GM21737 (cell line): Measurements from ENCODE around the gene GIMAP1.
"Not testable (repeated sequence)": the region's sequence is repeated elsewhere in the genome, so short reads cannot be mapped to it uniquely, and the experiment has no call there.

Experiments used
- ATAC-seq: cut with Tn5 transposase; IDR thresholded peaks from one replicate; pipeline ENCODE4 v1.9.1; 2021; ENCODE audit warnings: mild to moderate bottlenecking, moderate library complexity; ENCODE audit not compliant: unreplicated experiment

The GIMAP1 gene

DNA sequence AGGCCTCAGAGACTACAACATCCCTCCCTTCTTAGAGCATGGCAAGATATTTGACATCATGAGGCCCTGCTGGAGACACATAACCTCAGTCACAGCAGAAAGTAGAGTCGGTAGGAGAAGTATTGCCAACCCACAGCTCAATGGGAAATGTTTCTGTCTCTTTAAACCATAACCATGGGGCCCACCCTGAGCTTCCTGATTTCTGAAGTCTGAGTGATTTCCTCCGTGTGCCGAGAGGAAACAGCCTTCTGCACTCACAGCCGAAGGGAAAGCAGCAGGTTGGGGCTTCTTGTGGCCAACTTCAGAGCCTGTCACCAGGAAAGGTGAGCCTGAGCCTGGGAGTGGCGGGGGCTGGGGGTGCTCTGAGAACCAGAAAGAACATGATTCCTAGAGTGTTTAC is at the start of gene GIMAP1:
Gene GIMAP1 (plus strand): TSS at position 246 of the 400 bp plus-strand sequence. CDS start 2,435 bp downstream, outside the sequence.
- ATAC-seq = peak; percentile 72

DNA sequence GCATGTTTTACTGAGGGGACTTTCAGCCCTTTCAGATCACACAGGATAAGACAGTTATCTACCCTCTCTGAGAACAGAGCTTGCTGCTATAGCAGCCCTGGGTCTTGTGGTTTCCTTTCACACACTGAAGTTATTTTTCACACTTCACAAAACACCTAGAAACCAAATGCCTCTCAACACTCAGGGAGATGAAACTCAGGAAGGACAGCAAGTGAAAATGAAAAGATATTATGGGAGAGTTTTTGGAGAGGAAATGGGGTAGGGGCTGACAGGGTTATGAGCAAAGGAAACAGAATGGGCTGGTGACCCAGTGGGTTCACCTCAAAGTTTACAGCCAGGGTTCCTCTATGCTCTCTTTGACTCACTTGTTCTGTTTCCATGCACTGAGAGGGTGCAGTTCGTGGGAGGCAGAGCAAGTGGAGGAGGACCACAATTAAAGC is 47.9 kb upstream of the GIMAP1 start:
- ATAC-seq = peak; percentile 81

DNA sequence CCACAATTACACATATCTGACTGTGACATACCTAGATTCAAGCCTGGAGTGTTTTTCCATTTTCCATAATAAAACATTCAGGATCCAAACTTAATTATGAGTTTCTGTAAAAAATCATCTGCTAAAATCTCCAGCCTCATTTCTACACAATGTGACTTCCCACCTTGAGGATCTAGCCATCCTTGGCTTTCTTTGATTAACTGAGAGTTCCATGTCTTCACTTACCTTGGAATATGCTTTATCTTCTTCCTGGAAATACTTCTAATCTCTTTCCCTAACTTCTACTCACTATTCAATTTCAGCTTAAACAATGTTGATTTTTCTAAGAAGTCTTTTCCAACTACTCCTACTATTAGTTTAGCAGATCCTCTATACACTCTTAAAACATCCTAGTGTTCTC is 47.4 kb upstream of the GIMAP1 start:
- ATAC-seq = no peak

DNA sequence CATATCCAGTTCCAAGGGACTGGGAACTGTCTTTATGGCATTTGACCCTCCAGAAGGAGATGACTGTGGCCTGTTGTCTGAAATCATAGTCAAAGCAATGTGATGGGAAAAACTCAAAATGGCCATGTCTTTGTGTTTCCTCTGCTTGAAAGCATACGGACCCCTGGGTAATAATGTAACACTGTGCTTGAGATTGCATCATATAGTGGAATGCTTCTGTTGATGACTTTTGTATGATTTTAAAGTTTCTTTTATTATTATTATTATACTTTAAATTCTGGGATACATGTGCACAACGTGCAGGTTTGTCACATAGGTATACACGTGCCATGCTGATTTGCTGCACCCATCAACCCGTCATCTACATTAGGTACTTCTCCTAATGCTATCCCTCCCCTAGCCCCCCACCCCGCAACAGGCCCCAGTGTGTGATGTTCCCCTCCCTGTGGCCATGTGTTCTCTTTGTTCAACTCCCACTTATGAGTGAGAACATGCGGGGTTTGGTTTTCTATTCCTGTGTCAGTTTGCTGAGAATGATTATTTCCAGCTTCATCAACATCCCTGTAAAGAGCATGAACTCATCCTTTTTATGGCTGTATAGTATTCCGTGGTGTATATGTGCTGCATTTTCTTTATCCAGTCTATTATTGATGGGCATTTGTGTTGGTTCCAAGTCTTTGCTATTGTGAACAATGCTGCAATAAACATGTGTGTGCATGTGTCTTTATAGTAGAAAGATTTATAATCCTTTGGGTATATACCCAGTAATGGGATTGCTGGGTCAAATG is 44.4 kb upstream of the GIMAP1 start:
- not testable (repeated sequence) for ATAC-seq

DNA sequence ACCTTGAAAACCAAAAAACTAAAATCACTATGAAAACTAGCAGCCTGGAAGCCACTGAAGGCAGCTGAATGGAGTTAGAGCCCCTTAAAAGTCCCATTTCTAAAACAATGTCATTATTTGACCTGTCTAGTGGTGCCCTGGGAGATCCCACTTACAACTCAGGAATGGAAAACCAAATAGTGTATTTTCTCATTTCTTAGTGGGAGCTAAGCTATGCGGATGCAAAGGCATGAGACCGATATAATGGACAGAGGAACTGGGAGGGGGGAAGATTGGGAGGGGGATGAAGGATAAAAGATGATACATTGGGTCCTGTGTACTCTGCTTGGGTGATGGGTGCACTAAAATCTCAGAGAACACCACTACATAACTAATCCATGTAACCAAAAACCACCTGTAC is 40.7 kb upstream of the GIMAP1 start:
- no peak for ATAC-seq

DNA sequence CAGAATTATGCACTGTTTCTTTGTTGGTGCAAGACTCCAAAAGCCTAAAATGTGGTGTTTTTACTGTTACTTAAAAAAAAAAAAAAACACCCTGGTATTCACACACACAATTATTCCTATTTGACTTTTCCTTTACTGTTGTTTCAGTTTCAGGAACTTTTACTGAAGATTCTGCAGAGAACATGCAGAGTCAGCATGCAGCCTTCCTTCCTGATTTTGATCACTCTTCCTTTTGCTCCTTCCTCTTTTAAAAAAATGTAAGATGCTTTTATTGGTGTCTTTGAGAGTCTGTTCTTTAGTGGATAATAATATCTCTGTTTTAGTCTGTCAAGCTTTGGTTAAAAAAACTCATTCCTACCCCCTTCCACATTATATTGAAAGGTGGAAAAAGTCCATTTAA is 40.1 kb upstream of the GIMAP1 start:
- not testable (repeated sequence) for ATAC-seq

DNA sequence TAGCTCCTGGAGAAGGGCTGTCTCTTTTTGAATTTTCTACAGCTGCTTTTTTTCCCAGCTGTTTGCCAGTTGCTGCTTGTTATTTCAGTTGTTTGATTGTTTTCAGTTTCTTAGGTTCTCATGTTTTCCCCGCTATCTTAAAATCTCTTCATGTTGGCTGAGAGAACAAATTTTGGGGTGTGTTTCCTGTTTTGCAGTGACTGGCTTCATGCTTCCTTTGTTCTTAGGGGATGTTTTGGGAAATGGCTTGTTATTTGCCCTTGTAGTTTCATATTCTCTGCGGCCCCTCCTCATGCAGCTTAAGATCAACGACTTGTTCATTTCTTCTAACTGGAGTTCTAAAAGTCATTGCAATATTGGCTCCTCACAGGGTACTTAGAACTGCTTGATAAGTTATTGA is 39.6 kb upstream of the GIMAP1 start:
- not testable (repeated sequence) for ATAC-seq

DNA sequence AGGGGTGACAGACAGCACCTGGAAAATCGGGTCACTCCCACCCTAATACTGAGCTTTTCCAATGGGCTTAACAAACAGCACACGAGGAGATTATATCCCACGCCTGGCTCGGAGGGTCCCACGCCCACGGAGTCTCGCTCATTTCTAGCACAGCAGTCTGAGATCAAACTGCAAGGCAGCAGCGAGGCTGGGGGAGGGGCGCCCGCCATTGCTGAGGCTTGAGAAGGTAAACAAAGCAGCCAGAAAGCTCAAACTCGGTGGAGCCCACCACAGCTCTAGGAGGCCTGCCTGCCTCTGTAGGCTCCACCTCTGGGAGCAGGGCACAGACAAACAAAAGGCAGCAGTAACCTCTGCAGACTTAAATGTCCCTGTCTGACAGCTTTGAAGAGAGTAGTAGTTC is 37.8 kb upstream of the GIMAP1 start:
- ATAC-seq = not testable (repeated sequence)

DNA sequence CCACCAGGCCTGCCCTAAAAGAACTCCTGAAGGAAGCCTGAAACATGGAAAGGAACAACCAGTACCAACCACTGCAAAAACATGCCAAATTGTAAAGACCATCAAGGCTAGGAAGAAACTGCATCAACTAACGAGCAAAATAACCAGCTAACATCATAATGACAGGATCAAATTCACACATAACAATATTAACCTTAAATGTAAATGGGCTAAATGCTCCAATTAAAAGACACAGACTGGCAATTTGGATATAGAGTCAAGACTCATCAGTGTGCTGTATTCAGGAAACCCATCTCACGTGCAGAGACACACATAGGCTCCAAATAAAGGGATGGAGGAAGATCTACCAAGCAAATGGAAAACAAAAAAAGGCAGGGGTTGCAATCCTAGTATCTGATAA is 36.0 kb upstream of the GIMAP1 start:
- ATAC-seq = not testable (repeated sequence)

DNA sequence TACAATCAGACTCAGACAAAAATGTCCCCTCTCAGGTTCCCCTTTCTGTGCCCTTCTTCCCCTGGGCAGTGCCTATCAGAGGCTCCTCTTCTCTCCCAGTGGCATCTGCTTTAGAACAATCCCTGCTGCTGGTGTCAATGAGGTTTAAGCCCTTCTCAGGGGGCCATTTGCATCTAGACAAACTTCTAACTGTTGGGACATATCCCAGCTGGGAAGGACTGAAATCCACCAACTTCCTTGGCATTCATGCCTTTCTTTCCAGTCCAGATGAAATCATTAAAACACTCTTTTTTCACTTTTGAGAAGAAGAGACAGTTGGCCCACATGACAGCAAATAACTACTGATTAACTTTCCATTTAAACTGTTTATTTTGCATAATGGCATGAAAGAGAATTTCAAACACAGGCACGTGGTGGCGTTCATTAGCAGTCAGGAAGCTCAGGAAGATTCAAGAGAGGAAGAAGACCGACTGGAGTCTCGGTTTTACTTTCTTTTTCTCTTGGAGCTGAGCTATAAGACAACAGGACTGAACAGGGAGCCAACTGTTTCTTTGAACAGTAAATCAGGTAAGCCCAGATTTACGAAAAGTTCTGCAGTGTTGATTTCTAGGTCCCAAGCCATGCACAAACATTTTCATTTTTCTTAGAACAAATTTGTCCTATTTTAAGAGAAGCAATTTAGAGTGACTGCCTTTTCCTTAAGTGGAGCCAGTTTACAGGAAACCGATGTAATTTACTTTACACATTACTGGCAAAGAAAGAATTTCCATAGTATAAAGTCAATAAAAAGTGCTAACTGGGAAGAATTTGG is 31.0 kb upstream of the GIMAP1 start, which contains the start of gene GIMAP2:
Gene GIMAP2 (plus strand): TSS at position 488 of the 811 bp plus-strand sequence. CDS start 1,354 bp downstream, outside the sequence.
- peak; percentile 88 for ATAC-seq

DNA sequence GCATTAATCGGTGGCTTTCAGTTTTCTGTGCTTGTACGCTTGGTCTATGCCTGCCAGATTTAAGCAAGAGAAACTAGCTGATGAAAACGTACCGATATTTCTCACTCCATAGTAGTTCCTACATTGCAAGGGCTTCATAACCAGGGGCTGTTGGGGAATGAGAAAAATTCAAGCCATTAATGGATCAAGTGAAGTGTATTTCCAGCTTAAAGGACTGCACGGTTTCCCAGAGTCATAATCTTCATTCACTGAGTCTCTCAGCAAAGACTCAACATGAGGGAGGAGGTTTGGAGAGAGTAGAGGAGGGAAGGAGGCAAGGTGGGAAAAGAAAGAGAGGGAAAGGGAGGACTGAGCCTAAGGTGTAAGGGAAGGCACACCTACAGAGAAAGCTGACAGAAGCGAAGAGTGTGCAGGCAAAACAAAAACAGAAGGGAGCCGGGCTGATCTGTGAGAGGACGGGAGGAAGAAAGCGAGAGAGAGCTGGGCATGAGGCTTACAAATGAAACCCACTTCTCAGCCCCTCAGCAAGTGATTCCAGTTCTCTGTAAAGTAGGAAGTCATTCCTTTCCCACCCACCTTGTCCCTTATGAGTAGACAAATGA is 30.3 kb upstream of the GIMAP1 start:
- ATAC-seq = peak; percentile 34

DNA sequence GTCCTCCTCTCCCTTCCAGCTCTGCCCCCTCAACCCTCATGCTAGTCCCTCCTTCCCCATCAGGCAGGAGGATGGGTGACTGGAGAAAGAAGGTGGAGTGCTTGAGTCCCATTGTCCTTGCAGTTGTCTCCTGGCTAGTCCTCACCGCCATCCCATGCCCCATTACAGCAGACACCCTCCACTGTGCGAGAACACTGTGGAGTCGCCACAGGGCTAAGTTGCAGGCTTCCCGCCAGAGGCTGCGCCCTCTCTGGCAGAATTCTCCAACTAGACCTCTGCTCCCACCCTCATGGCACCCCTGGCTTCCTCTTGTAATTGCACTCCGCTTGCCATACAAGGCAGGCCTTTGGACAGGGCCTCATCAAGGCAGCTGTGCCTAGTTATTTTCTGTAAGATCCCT is 27.8 kb upstream of the GIMAP1 start:
- no peak for ATAC-seq

DNA sequence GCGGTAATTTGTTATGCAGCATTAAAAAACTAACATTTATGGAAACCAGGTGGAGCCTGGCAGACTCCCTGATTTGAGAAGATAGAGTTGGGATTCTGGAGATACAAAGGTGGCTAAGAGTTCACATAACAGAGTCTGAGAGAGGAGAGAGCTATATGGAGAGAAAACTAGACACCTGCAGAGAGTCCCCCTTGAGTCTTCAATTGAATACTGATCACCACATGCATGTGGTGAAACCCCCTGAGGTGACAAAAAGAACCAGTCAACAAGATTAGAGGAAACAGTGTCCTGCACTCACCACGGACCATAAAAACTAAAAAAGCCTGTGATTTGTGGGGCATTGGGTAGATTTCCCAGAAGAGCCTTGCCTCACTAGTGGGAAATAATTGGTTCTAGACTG is 20.8 kb upstream of the GIMAP1 start:
- no peak for ATAC-seq

DNA sequence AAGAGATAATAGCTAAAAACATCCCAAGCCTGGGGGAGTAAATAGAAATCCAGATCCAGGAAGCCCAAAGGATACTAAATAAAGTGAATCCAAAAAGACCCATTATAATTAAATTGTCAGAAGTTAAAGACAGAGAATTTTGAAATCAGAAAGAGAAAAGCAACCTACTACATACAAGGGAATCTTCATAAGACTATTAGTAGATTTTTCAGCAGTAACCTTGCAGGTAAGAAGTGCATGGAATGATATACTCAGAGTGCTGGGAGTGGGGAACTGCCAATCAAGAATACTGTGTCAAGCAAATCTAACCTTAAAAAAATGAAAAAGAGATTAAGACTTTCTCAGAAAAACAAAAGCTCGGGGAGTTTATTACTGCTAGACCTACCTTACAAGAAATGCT is 13.2 kb upstream of the GIMAP1 start:
- ATAC-seq = no peak

DNA sequence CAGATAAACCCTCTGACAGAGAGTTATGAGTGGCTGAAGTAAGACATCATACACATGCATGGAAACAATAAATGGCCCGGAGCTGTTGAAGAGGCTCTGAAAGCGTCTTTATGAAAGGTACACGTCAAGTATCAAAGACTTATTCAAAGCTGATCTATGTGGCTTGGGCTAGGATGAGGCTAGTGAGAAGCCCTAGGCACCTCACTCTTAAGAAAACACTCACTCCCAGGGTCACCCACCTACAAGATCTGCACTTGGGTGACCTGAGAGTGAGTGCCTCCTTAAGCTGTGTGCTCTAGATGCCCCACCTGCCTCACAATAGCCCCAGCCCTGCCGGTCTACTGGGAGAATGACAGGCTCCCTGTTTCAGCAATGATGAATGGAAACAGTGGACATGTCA is 1.1 kb upstream of the GIMAP1 start:
- no peak for ATAC-seq

DNA sequence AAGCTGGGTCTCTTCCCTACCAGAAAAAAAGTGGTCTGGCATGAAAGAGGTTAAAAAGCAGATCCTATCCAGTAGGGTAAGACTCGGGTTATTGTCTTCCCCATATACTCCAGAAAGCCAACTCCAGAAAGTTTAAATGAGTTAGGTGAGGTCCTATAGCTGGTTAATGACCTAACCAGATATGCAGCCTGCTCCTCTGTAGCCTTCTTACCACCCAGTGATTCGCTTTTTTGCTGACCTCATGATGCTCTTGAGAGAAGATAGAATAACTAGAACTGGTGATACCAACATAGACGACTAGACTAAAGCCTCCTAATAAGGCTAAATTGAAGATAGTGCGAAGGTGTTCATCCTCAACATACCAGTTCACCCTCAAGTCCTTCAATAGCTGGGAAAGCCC is 675 bp upstream of the GIMAP1 start:
- ATAC-seq = no peak

DNA sequence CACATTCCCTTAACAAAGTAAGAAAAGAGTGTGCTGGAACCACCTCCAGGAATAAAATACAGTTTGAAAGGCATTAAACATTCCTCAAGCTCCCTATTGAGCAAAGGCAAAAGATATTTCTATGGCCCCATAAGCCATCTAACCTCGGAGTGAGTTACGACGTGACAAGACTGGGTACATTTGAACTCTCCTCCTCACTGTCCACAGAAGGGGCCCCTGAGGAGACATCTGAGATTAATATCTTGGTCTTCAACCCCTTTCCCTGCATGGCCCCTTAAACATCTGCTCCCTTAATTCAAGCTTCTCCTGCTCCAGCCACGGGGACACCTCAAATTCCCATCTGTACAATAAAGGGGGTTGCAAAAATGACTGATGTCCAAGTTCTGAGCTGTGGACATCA is 526 bp downstream of the GIMAP1 start:
- ATAC-seq = no peak

DNA sequence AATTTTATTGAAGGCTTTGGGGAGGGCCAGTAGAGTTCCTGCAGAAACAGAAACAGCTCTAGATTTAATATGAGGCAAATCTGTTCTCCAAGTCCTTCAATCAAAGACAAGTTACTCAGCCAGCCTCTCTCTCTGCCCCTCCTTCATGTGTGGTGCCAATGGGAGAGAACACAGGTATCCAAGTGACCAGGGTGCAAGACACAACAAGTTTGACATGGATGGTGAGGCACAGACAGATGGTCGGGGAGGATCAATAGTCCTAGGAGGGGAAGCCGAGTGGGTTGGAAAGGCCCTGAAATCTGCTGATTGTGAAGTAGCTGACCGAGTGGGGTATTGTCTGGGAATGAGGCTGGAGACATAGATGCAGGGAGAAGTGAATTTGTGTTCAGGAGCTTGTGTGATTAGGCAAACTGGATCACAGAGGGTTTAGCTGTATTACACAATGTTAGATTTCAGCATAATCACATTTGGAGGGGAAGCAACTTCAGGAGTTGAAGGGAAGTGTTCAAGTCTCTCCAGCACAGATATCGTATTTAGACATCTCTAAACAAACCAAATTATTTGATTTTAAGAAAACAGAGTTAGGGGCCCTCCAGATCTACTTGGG is 1.5 kb downstream of the GIMAP1 start:
- no peak for ATAC-seq

DNA sequence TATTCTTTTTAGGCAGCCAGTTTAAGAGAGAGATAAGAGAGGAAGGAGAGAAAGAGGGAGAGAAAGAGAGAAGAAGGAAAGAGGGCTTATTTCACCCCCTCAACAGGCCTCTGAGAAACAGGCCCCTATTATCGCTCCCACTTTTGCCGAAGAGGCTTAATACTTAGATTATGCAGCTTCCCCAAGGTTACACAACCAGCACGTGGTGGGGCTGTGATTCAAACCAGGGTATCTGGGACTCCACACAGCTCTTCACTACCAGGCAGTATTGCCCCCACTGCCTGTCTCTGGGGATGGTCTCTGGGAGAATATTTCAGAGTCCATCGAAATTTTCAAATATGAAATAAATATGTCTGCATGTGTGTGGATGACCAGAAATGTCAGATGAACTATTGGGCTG is 3.0 kb downstream of the GIMAP1 start:
- no peak for ATAC-seq

DNA sequence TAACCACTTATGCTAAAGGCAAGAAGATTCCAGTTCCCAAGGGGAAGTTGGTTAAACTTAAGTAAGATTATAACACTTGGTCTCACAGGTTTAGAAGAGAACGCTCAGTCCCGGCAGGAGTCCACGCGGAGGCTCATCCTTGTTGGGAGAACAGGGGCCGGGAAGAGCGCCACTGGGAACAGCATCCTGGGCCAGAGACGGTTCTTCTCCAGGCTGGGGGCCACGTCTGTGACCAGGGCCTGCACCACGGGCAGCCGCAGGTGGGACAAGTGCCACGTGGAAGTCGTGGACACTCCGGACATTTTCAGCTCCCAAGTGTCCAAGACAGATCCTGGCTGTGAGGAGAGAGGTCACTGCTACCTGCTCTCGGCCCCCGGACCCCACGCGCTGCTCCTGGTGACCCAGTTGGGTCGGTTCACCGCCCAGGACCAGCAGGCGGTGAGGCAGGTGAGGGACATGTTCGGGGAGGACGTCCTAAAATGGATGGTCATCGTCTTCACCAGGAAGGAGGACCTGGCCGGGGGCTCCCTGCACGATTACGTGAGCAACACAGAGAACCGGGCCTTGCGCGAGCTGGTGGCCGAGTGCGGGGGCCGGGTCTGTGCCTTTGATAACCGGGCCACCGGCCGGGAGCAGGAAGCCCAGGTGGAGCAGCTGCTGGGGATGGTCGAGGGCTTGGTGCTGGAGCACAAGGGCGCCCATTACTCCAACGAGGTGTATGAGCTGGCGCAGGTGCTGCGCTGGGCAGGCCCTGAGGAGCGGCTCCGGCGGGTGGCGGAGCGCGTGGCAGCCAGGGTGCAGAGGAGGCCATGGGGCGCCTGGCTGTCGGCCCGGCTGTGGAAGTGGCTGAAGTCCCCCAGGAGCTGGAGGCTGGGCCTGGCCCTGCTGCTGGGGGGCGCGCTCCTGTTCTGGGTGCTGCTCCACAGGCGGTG is 3.8 kb downstream of the GIMAP1 start:
- no peak for ATAC-seq
